Measurements from ENCODE around the gene EDC3.
"Not testable (repeated sequence)": the region's sequence is repeated elsewhere in the genome, so short reads cannot be mapped to it uniquely, and the experiment has no call there.

The EDC3 gene

GRCh38 chr15:74709892-74710291, 14.1 kb upstream of the EDC3 start:
- no peak for DNase-seq (ENCODE audit: low spot score)

GRCh38 chr15:74709011-74709410, 13.2 kb upstream of the EDC3 start:
- no peak for DNase-seq (ENCODE audit: low spot score)

GRCh38 chr15:74696808-74697207, 984 bp upstream of the EDC3 start:
- DNase-seq (ENCODE audit: low spot score): no peak

- DNase-seq (ENCODE audit: low spot score): no peak
Measured at GRCh38 chr15:74696398-74696729, 540 bp upstream of the EDC3 start.

- no peak for DNase-seq (ENCODE audit: low spot score)
Measured at GRCh38 chr15:74692327-74692726, 3.5 kb downstream of the EDC3 start.

GRCh38 chr15:74683758-74684157, 12.1 kb downstream of the EDC3 start:
- DNase-seq (ENCODE audit: low spot score): no peak

- DNase-seq (ENCODE audit: low spot score): no peak
Measured at GRCh38 chr15:74682954-74683353, 12.9 kb downstream of the EDC3 start.

- no peak for DNase-seq (ENCODE audit: low spot score)
Measured at GRCh38 chr15:74680456-74680855, 15.4 kb downstream of the EDC3 start.

- no peak for DNase-seq (ENCODE audit: low spot score)
Measured at GRCh38 chr15:74676801-74677200, 19.0 kb downstream of the EDC3 start.

- DNase-seq (ENCODE audit: low spot score): no peak
Measured at GRCh38 chr15:74674161-74674560, 21.7 kb downstream of the EDC3 start.

- no peak for DNase-seq (ENCODE audit: low spot score)
Measured at GRCh38 chr15:74669627-74670026, 26.2 kb downstream of the EDC3 start.

- no peak for DNase-seq (ENCODE audit: low spot score)
Measured at GRCh38 chr15:74667975-74668374, 27.8 kb downstream of the EDC3 start.

GRCh38 chr15:74664670-74665069, 31.2 kb downstream of the EDC3 start:
- no peak for DNase-seq (ENCODE audit: low spot score)

- DNase-seq (ENCODE audit: low spot score): peak; percentile 42
Measured at GRCh38 chr15:74664028-74664616, 31.7 kb downstream of the EDC3 start.

- no peak for DNase-seq (ENCODE audit: low spot score)
Measured at GRCh38 chr15:74663303-74664027, 32.4 kb downstream of the EDC3 start.

GRCh38 chr15:74662064-74662860, 33.6 kb downstream of the EDC3 start:
- no peak for DNase-seq (ENCODE audit: low spot score)

GRCh38 chr15:74661280-74661679, 34.5 kb downstream of the EDC3 start:
- DNase-seq (ENCODE audit: low spot score): not testable (repeated sequence)

- peak; percentile 76 for DNase-seq (ENCODE audit: low spot score)
Measured at GRCh38 chr15:74657846-74658245, 38.0 kb downstream of the EDC3 start.

GRCh38 chr15:74656935-74657535, 38.8 kb downstream of the EDC3 start:
- no peak for DNase-seq (ENCODE audit: low spot score)

GRCh38 chr15:74655424-74655823, 40.4 kb downstream of the EDC3 start:
- DNase-seq (ENCODE audit: low spot score): peak; percentile 27

GRCh38 chr15:74653426-74654102, 42.3 kb downstream of the EDC3 start:
- peak; percentile 82 for DNase-seq (ENCODE audit: low spot score)

GRCh38 chr15:74651242-74651741, 44.5 kb downstream of the EDC3 start:
- DNase-seq (ENCODE audit: low spot score): peak; percentile 80
